Endothelial cell of umbilical vein (primary cell): Measurements from ENCODE around the gene CLDND2.

ENCODE experiments used
- CTCF ChIP-seq, 2 donors: IDR thresholded peaks; 1 replicate in 1 of 2; 2 replicates in 1 of 2; pipeline ENCODE4 v1.5.1; 2011; ENCODE audit warnings: low read length in 2 of 2, mild to moderate bottlenecking in 2 of 2, moderate library complexity in 2 of 2, control low read depth in 1 of 2, inconsistent platforms in 1 of 2, low read depth in 1 of 2; ENCODE audit not compliant: insufficient read depth in 1 of 2; ENCODE audit errors: extremely low read depth in 1 of 2
- EZH2 ChIP-seq: IDR thresholded peaks from 2 replicates; pipeline ENCODE4 v1.6.1; 2012; ENCODE audit warnings: borderline replicate concordance, low read depth, mild to moderate bottlenecking, moderate library complexity, low read length, inconsistent platforms; ENCODE audit not compliant: severe bottlenecking
- FOS ChIP-seq: IDR thresholded peaks from 2 replicates; pipeline ENCODE4 v1.6.1; 2011; ENCODE audit warnings: mild to moderate bottlenecking, low read length, moderate library complexity, borderline replicate concordance; ENCODE audit not compliant: insufficient read depth
- POLR2A ChIP-seq: IDR thresholded peaks from 2 replicates; pipeline ENCODE4 v1.6.1; 2012; ENCODE audit warnings: low read depth, mild to moderate bottlenecking, control low read depth, low read length

DNA sequence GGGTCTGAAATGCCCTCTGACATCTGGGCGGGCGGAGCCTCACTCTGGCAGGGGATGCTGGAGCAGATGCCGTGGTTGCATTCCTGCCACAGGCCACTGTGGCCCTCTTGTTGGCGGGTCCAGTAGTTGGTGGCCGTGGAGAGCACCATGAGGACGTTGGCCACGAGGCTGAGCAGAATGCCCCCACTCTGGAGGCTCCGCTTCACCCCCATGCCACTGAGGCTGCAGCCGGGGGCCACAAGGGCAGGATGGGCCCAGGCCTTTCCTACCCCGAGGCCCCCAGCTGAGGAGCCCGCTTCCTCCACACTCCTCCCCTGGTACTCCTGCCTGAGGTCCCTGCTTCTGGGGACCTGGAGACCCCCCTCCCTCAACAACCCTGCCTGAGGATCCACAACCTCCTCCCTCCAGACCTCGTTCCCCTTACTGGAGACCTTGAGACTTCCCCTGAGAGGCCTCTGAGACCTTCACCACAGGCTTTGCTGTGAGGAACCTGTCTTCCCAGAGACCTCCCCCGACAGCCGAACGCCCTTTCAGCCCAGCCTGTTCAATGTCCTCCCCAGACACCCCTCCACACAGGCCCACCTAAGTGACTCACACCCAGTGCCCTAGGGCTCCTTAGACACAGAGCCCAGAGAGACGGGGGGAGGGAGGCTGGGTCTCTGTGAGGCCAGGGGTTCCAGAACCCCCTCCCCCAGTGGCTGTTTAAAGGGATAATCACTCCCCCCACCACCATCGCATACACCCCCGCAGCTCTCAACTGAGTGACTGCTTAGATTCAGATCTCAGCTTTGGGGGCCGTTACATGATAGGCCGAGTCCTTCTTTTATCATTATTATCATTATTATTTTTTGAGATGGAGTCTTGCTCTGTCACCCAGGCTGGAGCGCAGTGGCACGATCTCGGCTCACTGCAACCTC lies at the start of gene CLDND2:
- TF ChIP-seq CTCF (IDR thresholded peaks at IDR 0.05; ENCODE audit: extremely low read depth in 1 of 2, insufficient read depth in 1 of 2, low read depth in 1 of 2, low read length in 2 of 2) (no peak), EZH2 (no peak), FOS (no peak), POLR2A (no peak)
